SK-N-SH (cell line): ENCODE results near the gene FBF1. TPM values are rescaled to one million over a fixed set of nuclear protein-coding genes. Genes with fewer than 3 reads are reported as not detected.

Experiments
- CTCF ChIA-PET: fragments of 300-600, 350-600 bp; formaldehyde crosslinking; extraction: SDS; loops from one replicate; lab custom pipeline; 2021; lab: Yijun Ruan, JAX
- POLR2A ChIA-PET: fragments of 350-600 bp; sonication (Branson Sonifier 250); formaldehyde crosslinking; extraction: SDS; loops from one replicate; lab custom pipeline; 2020; ENCODE audit warnings: antibody characterized with exemption, inconsistent platforms; lab: Yijun Ruan, JAX
- DNase-seq: peaks from one replicate; pipeline ENCODE4 v3.0.0; 2012
- H2AFZ ChIP-seq: fragments of 200-600 bp; sonication (generic); 2 replicates; pipeline ENCODE4 v1.8.1; 2016; ENCODE audit warnings: antibody characterized with exemption, mild to moderate bottlenecking, low read depth
- H3F3A ChIP-seq: fragments of 200-600 bp; sonication (generic); replicated peaks from 2 replicates; pipeline ENCODE3; 2016; ENCODE audit warnings: antibody characterized with exemption, mild to moderate bottlenecking; ENCODE audit not compliant: insufficient read depth
- H3K27ac ChIP-seq, 2 experiments: fragments of 200-500 bp in 1 of 2; fragments of 200-600 bp in 1 of 2; sonication (Bioruptor generic) in 1 of 2; sonication (generic), shearing (Covaris generic) in 1 of 2; 2 replicates each; pipeline versions ENCODE4 v1.5.1 to v1.6.1; 2014 to 2016; ENCODE audit warnings: low read depth in 2 of 2, inconsistent platforms in 1 of 2, low read length in 1 of 2, mild to moderate bottlenecking in 1 of 2, mixed read lengths in 1 of 2
- H3K27me3 ChIP-seq: fragments of 200-600 bp; sonication (generic), shearing (Covaris generic); 2 replicates; pipeline ENCODE4 v1.6.1; 2016; ENCODE audit warnings: mixed run types; ENCODE audit not compliant: insufficient read depth
- H3K36me3 ChIP-seq, 2 experiments: fragments of 200-500 bp in 1 of 2; fragments of 200-600 bp in 1 of 2; sonication (Bioruptor generic) in 1 of 2; sonication (generic) in 1 of 2; replicated peaks in 1 of 2; 2 replicates each; pipeline versions ENCODE3 to v1.5.1; 2014 to 2016; ENCODE audit warnings: low read length in 1 of 2, mild to moderate bottlenecking in 1 of 2; ENCODE audit not compliant: insufficient read depth in 2 of 2, control insufficient read depth in 1 of 2
- H3K4me1 ChIP-seq, 2 experiments: fragments of 200-500 bp in 1 of 2; fragments of 200-600 bp in 1 of 2; sonication (Bioruptor generic) in 1 of 2; sonication (generic), shearing (Covaris generic) in 1 of 2; 2 replicates each; pipeline versions ENCODE4 v1.5.1 to v1.6.1; 2014 to 2016; ENCODE audit warnings: low read depth in 1 of 2, low read length in 1 of 2, mixed run types in 1 of 2; ENCODE audit not compliant: insufficient read depth in 2 of 2, control insufficient read depth in 1 of 2
- H3K4me2 ChIP-seq: fragments of 200-600 bp; sonication (generic), shearing (Covaris generic); 2 replicates; pipeline ENCODE4 v1.6.1; 2017; ENCODE audit warnings: mixed run types
- H3K4me3 ChIP-seq, 2 experiments: fragments of 200-500 bp in 1 of 2; fragments of 200-600 bp in 1 of 2; sonication (Bioruptor generic) in 1 of 2; sonication (generic), shearing (Covaris generic) in 1 of 2; 2 replicates each; pipeline versions ENCODE4 v1.5.1 to v1.8.1; 2014 to 2016; ENCODE audit warnings: low read depth in 2 of 2, inconsistent platforms in 1 of 2, low read length in 1 of 2, mild to moderate bottlenecking in 1 of 2, mixed read lengths in 1 of 2, moderate library complexity in 1 of 2
- H3K79me2 ChIP-seq: fragments of 200-600 bp; sonication (generic); 2 replicates; pipeline ENCODE4 v1.8.1; 2017; ENCODE audit warnings: mild to moderate bottlenecking; ENCODE audit not compliant: insufficient read depth
- H3K9ac ChIP-seq: fragments of 200-600 bp; sonication (generic); 2 replicates; pipeline ENCODE4 v1.6.1; 2017; ENCODE audit warnings: mixed run types
- H3K9me2 ChIP-seq: fragments of 200-600 bp; sonication (generic); 2 replicates; pipeline ENCODE4 v1.6.1; 2017; ENCODE audit warnings: mixed run types
- H3K9me3 ChIP-seq: fragments of 200-600 bp; sonication (generic); 2 replicates; pipeline ENCODE4 v1.6.1; 2017; ENCODE audit warnings: mixed run types, mild to moderate bottlenecking, moderate library complexity
- H4K20me1 ChIP-seq: fragments of 200-600 bp; sonication (generic); 2 replicates; pipeline ENCODE4 v1.6.1; 2017; ENCODE audit warnings: mild to moderate bottlenecking, mixed run types; ENCODE audit not compliant: insufficient read depth
- CHD2 ChIP-seq: fragments of 150-350 bp; IDR thresholded peaks from 2 replicates; pipeline ENCODE4 v1.6.1; 2018; ENCODE audit warnings: low read length; ENCODE audit not compliant: partially characterized antibody
- CTCF ChIP-seq: fragments of 200-600 bp; sonication (generic); IDR thresholded peaks from 2 replicates; pipeline ENCODE4 v1.6.1; 2017; ENCODE audit warnings: antibody characterized with exemption, mild to moderate bottlenecking, moderate library complexity
- ELF1 ChIP-seq: IDR thresholded peaks from 2 replicates; pipeline ENCODE4 v1.4.0; 2012
- EP300 ChIP-seq, 2 experiments: IDR thresholded peaks; 2 replicates each; pipeline versions ENCODE4 v1.4.0 to v1.6.1; 2012; ENCODE audit warnings: borderline replicate concordance in 1 of 2, low read depth in 1 of 2, low read length in 1 of 2
- EZH2phosphoT487 ChIP-seq: fragments of 200-600 bp; sonication (generic); IDR thresholded peaks from 2 replicates; pipeline ENCODE4 v1.6.1; 2017; ENCODE audit warnings: low read depth, mixed run types, mild to moderate bottlenecking, antibody characterized with exemption, moderate library complexity, borderline replicate concordance
- FOSL2 ChIP-seq: IDR thresholded peaks from 2 replicates; pipeline ENCODE4 v1.4.0; 2012; ENCODE audit warnings: low read depth, mild to moderate bottlenecking, moderate library complexity, borderline replicate concordance
- JUND ChIP-seq: IDR thresholded peaks from 2 replicates; pipeline ENCODE4 v1.4.0; 2012
- MAX ChIP-seq: IDR thresholded peaks from 2 replicates; pipeline ENCODE4 v1.4.0; 2012; ENCODE audit warnings: low read depth
- NFIC ChIP-seq: IDR thresholded peaks from 2 replicates; pipeline ENCODE4 v1.4.0; 2012; ENCODE audit warnings: borderline replicate concordance
- PBX3 ChIP-seq: IDR thresholded peaks from 2 replicates; pipeline ENCODE4; 2012
- POLR2AphosphoS5 ChIP-seq: IDR thresholded peaks from 2 replicates; pipeline ENCODE4 v1.6.1; 2012; ENCODE audit warnings: low read depth, low read length
- REST ChIP-seq: IDR thresholded peaks from 2 replicates; pipeline ENCODE4 v1.6.1; 2012; ENCODE audit warnings: mild to moderate bottlenecking, low read depth, low read length, moderate library complexity
- RFX5 ChIP-seq: IDR thresholded peaks from 2 replicates; pipeline ENCODE4 v1.6.1; 2012; ENCODE audit warnings: mild to moderate bottlenecking, improper control_type of control experiment, low read length
- RXRA ChIP-seq: IDR thresholded peaks from 2 replicates; pipeline ENCODE4 v1.4.0; 2012; ENCODE audit warnings: low read depth, mild to moderate bottlenecking, borderline replicate concordance
- SIN3A ChIP-seq: IDR thresholded peaks from 2 replicates; pipeline ENCODE4 v1.6.1; 2012; ENCODE audit warnings: low read depth, mild to moderate bottlenecking, low read length, moderate library complexity, borderline replicate concordance
- TCF12 ChIP-seq: IDR thresholded peaks from 2 replicates; pipeline ENCODE4 v1.4.0; 2012
- TEAD4 ChIP-seq: IDR thresholded peaks from 2 replicates; pipeline ENCODE4 v1.4.0; 2012; ENCODE audit warnings: mild to moderate bottlenecking, borderline replicate concordance; ENCODE audit not compliant: insufficient read depth
- USF2 ChIP-seq: fragments of 150-350 bp; IDR thresholded peaks from 2 replicates; pipeline ENCODE4 v1.6.1; 2017; ENCODE audit warnings: antibody characterized with exemption, low read length, low read depth, borderline replicate concordance
- ZBTB33 ChIP-seq: IDR thresholded peaks from 2 replicates; pipeline ENCODE4 v1.4.0; 2012; ENCODE audit warnings: low read depth, borderline replicate concordance
- WGBS: methylation state at CpG from one replicate; pipeline ENCODE4 v1.1.6; 2017; ENCODE audit warnings: low lambda C conversion rate; 5-methylcytosine and 5-hydroxymethylcytosine counted together
- polyA plus RNA-seq, 3 experiments: library from polyadenylated mRNA; depleted of rRNA; stranded (reverse); fragments of >200 nt; gene quantifications; 2 replicates each; pipeline ENCODE4 v1.2.3, GENCODE V29; 2012

FBF1 gene
- polyA plus RNA-seq, 1 of the 3 experiments (the other 2 are of a cell fraction) = 19.0 TPM

- Histone ChIP-seq H3F3A (peaks cover 33% of the 10 kb centered on the region), H3K9me2 (no peaks in the 10 kb centered on the region), H3K9me3 (no peaks in the 10 kb centered on the region), H3K36me3 (no peaks in the 10 kb centered on the region), H3K27ac (peak overlapping the region in 1 of 2 experiments; percentile 87; a peak in 2 of 4 replicates), H4K20me1 (no peaks in the 10 kb centered on the region; the same call in 1 of the 2 replicates), H3K4me1 (peaks cover 32 to 36% of the 10 kb centered on the region in 2 experiments; a peak in 3 of 4 replicates), H3K79me2 (no peaks in the 10 kb centered on the region), H3K4me3 (peak overlapping the region; percentile 34 to 49), H3K9ac (peak overlapping the region; percentile 53; the same call in 1 of the 2 replicates), H3K4me2 (peak overlapping the region; percentile 76), H3K27me3 (no peaks in the 10 kb centered on the region), H2AFZ (peak overlapping the region; percentile 74)
- peak; percentile 62 for DNase-seq
- ChIA-PET POLR2A (interaction anchor here (0.6 to 2.2 kb wide), 3 partner anchors 8 to 476 kb away, joined by 3 to 9 read pairs (median 4); partner anchors contain the start of gene WBP2), CTCF (interaction anchor here (0.6 to 15.4 kb wide), 18 partner anchors 10 to 161 kb away, joined by 3 to 214 read pairs (median 5); partner anchors contain the start of genes ACOX1, MRPL38, TEN1 and TRIM65)
- WGBS = 38% methylated on average over 41 of the region's 41 CpGs
- TF ChIP-seq NFIC (peak; percentile 100), PBX3 (peak; percentile 53; the same call in 1 of the 2 replicates), RFX5 (no peak), EZH2phosphoT487 (no peak), SIN3A (peak; percentile 55; the same call in 1 of the 2 replicates), TEAD4 (peak; percentile 81), REST (peak; percentile 79), TCF12 (peak; percentile 85), CTCF (peak; percentile 21; the same call in 1 of the 2 replicates), EP300 (IDR thresholded peaks at IDR 0.05; ENCODE audit: borderline replicate concordance in 1 of 2, low read depth in 1 of 2, low read length in 1 of 2) (peak in 1 of 2 experiments; percentile 89; a peak in 1 of 4 replicates), RXRA (peak; percentile 70; the same call in 1 of the 2 replicates), MAX (peak; percentile 73; the same call in 1 of the 2 replicates), ZBTB33 (peak; percentile 72), JUND (peak; percentile 98), FOSL2 (peak; percentile 98), ELF1 (no peak), CHD2 (no peak), POLR2AphosphoS5 (peak; percentile 80; the same call in 1 of the 2 replicates), USF2 (no peak)
Measured at GRCh38 chr17:75876938-75877751, 63.7 kb downstream of the FBF1 start.
